OCI-LY3 (cell line): ENCODE results near the gene FMN1.

Source experiments
- H2AFZ ChIP-seq: fragments of 200-600, 300-600 bp; shearing (Covaris generic); 2 replicates; pipeline ENCODE4 v1.6.0; 2014; ENCODE audit warnings: antibody characterized with exemption, low read depth, low read length
- H3K27ac ChIP-seq: fragments of 200-600, 300-600 bp; sonication (generic); 2 replicates; pipeline ENCODE4 v1.5.1; 2014; ENCODE audit warnings: mild to moderate bottlenecking, low read length, moderate library complexity, mixed read lengths
- H3K27me3 ChIP-seq: fragments of 200-600, 300-600 bp; sonication (generic); 2 replicates; pipeline ENCODE4 v1.6.1; 2014; ENCODE audit warnings: low read depth, low read length, mixed read lengths
- H3K36me3 ChIP-seq: fragments of 200-600, 300-600 bp; sonication (generic); replicated peaks from 2 replicates; pipeline ENCODE3; 2014; ENCODE audit warnings: low read depth, low read length, mixed read lengths
- H3K4me1 ChIP-seq: fragments of 300-600, 200-600 bp; sonication (generic); 2 replicates; pipeline ENCODE4 v1.6.1; 2014; ENCODE audit warnings: low read length, mixed read lengths
- H3K4me2 ChIP-seq: fragments of 200-600, 300-600 bp; sonication (generic); 2 replicates; pipeline ENCODE4 v1.6.1; 2014; ENCODE audit warnings: low read length, mixed read lengths
- H3K4me3 ChIP-seq: fragments of 300-600, 200-600 bp; sonication (generic); 2 replicates; pipeline ENCODE4 v1.5.1; 2014; ENCODE audit warnings: antibody characterized with exemption, mild to moderate bottlenecking, low read length, moderate library complexity
- H3K79me2 ChIP-seq: fragments of 300-600, 200-600 bp; shearing (Covaris generic); 2 replicates; pipeline ENCODE4 v1.6.1; 2014; ENCODE audit warnings: mild to moderate bottlenecking, low read length, mixed read lengths
- H3K9ac ChIP-seq: fragments of 300-600, 200-600 bp; shearing (Covaris generic); 2 replicates; pipeline ENCODE4 v1.6.0; 2014; ENCODE audit warnings: mild to moderate bottlenecking, low read length, moderate library complexity
- H3K9me3 ChIP-seq: fragments of 200-600, 300-600 bp; shearing (Covaris generic); 2 replicates; pipeline ENCODE4 v1.6.1; 2014; ENCODE audit warnings: low read length, mixed read lengths; ENCODE audit not compliant: insufficient read depth
- H4K20me1 ChIP-seq: fragments of 200-600, 300-600 bp; sonication (generic); 2 replicates; pipeline ENCODE4 v1.6.1; 2016; ENCODE audit warnings: low read length, mixed read lengths; ENCODE audit not compliant: insufficient read depth
- EZH2phosphoT487 ChIP-seq: fragments of 200-600 bp; shearing (Covaris generic); IDR thresholded peaks from 2 replicates; pipeline ENCODE4 v1.6.1; 2018; ENCODE audit warnings: antibody characterized with exemption, mixed run types, low read depth
- TF ChIP-seq, protein P1 (sequence below): fragments of 200-600, 300-600 bp; sonication (generic); IDR thresholded peaks from 2 replicates; pipeline ENCODE4 v1.5.1; 2014; ENCODE audit warnings: antibody characterized with exemption, low read length, low read depth

FMN1 gene

DNA sequence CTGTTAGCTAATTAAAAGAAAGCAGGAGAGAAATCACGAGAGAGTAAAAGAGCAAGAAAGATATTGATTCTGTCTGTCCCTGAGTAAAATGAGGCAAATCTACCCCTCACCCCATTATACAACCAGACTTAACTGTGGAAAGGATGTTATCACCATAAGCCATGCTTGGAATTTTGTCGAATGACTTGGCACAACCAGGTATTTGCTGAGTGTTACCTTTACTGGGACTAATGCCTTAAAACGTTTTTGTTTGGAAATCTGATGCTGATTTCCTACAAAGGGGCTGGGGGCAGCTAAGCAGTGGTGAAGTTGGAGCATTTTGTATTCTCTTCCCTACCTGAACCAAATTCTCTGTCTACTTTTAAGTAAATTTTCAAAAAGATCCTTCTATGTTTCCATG, 265.6 kb downstream of the FMN1 start:
- Histone ChIP-seq H3K9ac (no peak overlapping the region), H4K20me1 (no peaks in the 10 kb centered on the region), H3K36me3 (no peaks in the 10 kb centered on the region), H3K4me3 (no peak overlapping the region), H3K4me2 (no peak overlapping the region), H3K27me3 (peaks cover 12% of the 10 kb centered on the region), H3K4me1 (peaks cover 15% of the 10 kb centered on the region), H3K79me2 (no peaks in the 10 kb centered on the region), H2AFZ (no peak overlapping the region), H3K9me3 (no peaks in the 10 kb centered on the region), H3K27ac (no peak overlapping the region)
- TF ChIP-seq, protein P1, sequence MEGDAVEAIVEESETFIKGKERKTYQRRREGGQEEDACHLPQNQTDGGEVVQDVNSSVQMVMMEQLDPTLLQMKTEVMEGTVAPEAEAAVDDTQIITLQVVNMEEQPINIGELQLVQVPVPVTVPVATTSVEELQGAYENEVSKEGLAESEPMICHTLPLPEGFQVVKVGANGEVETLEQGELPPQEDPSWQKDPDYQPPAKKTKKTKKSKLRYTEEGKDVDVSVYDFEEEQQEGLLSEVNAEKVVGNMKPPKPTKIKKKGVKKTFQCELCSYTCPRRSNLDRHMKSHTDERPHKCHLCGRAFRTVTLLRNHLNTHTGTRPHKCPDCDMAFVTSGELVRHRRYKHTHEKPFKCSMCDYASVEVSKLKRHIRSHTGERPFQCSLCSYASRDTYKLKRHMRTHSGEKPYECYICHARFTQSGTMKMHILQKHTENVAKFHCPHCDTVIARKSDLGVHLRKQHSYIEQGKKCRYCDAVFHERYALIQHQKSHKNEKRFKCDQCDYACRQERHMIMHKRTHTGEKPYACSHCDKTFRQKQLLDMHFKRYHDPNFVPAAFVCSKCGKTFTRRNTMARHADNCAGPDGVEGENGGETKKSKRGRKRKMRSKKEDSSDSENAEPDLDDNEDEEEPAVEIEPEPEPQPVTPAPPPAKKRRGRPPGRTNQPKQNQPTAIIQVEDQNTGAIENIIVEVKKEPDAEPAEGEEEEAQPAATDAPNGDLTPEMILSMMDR = no peak
- no peak for TF ChIP-seq EZH2phosphoT487

DNA sequence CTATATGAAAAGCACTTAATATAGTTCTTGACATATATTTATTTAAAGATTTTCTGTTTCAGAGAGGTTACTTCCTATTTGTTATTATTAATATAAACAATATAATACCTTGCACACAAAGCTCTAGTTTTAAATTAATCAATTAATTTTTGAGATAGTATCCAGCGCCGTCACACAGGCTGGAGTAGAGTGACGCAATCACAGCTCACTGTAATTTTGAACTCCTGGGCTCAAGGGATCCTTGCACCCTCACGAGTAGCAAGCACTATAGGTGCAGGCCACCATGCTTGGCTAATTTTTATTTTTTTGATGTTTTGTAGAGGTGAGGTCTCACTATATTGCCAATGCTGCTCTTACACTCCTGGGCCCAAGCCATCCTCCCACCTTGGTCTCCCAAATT, 267.4 kb downstream of the FMN1 start:
- Histone ChIP-seq H3K4me3 (no peak overlapping the region), H3K4me1 (peaks cover 25% of the 10 kb centered on the region), H4K20me1 (no peaks in the 10 kb centered on the region), H3K79me2 (no peaks in the 10 kb centered on the region), H3K36me3 (no peaks in the 10 kb centered on the region), H3K27ac (no peak overlapping the region), H2AFZ (no peak overlapping the region), H3K9me3 (no peaks in the 10 kb centered on the region), H3K27me3 (peaks cover 6% of the 10 kb centered on the region; the same call in 1 of the 2 replicates), H3K9ac (no peak overlapping the region), H3K4me2 (no peak overlapping the region)
- TF ChIP-seq, protein P1 = no peak
- TF ChIP-seq EZH2phosphoT487 = no peak

DNA sequence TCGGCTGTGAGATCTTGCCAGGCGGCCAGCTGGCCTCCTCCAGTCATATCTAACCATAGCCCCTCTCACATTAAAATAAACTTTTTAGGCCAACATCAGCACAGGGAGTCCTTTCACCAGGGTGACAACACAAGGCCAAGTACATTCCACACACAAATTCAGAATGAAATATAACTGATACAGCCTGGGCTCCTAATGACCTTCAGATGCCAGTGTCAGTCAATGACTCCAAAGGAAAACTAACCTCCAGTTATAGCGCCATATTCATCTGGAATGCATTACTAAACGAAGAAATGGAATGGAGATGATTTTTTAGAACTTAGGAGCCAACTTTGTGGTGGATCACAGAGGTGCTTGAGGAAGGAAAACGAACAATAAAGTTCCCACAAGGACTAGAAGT, 271.3 kb downstream of the FMN1 start:
- H3K27ac ChIP-seq = no peak overlapping the region
- H2AFZ ChIP-seq = no peak overlapping the region
- no peak overlapping the region for H3K4me3 ChIP-seq
- H3K4me1 ChIP-seq = peaks cover 36% of the 10 kb centered on the region
- no peaks in the 10 kb centered on the region for H3K9me3 ChIP-seq
- H3K27me3 ChIP-seq = peaks cover 14% of the 10 kb centered on the region
- no peaks in the 10 kb centered on the region for H4K20me1 ChIP-seq
- no peaks in the 10 kb centered on the region for H3K79me2 ChIP-seq
- H3K36me3 ChIP-seq = no peaks in the 10 kb centered on the region
- no peak overlapping the region for H3K4me2 ChIP-seq
- H3K9ac ChIP-seq = no peak overlapping the region
- TF ChIP-seq EZH2phosphoT487 = no peak
- TF ChIP-seq, protein P1 = no peak

DNA sequence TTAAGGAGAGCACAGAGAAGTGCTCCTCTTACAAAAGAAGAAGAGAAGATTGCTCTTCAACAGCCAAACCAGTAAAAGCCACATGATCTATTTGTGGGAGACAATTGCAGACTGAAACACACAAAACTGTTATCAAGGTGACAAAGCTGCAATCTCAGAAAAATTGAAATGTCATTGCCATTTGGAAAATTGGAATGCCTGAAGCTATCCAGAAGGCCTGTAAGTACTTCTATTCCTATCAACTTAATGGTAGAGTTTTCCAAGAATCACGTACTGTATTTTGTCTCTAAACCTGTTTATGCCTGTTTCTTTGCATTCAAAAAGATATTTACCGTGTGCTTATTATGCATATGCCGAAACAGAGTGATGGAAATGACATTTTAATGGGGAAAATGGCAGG, 272.0 kb downstream of the FMN1 start:
- no peaks in the 10 kb centered on the region for H3K79me2 ChIP-seq
- no peak overlapping the region for H3K9ac ChIP-seq
- no peaks in the 10 kb centered on the region for H4K20me1 ChIP-seq
- peaks cover 14% of the 10 kb centered on the region for H3K27me3 ChIP-seq
- peaks cover 36% of the 10 kb centered on the region for H3K4me1 ChIP-seq
- no peaks in the 10 kb centered on the region for H3K36me3 ChIP-seq
- no peak overlapping the region for H3K27ac ChIP-seq
- TF ChIP-seq EZH2phosphoT487 = no peak
- TF ChIP-seq, protein P1 = no peak
- no peak overlapping the region for H3K4me3 ChIP-seq
- no peaks in the 10 kb centered on the region for H3K9me3 ChIP-seq
- H3K4me2 ChIP-seq = no peak overlapping the region
- no peak overlapping the region for H2AFZ ChIP-seq
